SU-DHL-6 (cell line): ENCODE measurements around the gene DGKB.

Experiments used
- CTCF ChIP-seq: fragments of 200-600 bp; sonication (generic); IDR thresholded peaks from one replicate; pipeline ENCODE4 v1.5.1; 2017; ENCODE audit warnings: antibody characterized with exemption, mild to moderate bottlenecking, low read length, moderate library complexity; ENCODE audit not compliant: insufficient read depth, poor library complexity, severe bottlenecking
- EZH2phosphoT487 ChIP-seq: fragments of 200-600 bp; sonication (generic), shearing (Covaris generic); conservative IDR thresholded peaks from 2 replicates; pipeline ENCODE4 v1.6.1; 2018; ENCODE audit warnings: mild to moderate bottlenecking, antibody characterized with exemption, low read length, moderate library complexity, mixed read lengths

GRCh38 chr7:14837216-14837615 is 65.3 kb downstream of the DGKB start:
- no peak for TF ChIP-seq CTCF
- no peak for TF ChIP-seq EZH2phosphoT487
